Keratinocyte (primary cell): ENCODE data around the gene PIGO. TPM values are rescaled to one million over a fixed set of nuclear protein-coding genes. Genes with fewer than 3 reads are reported as not detected.

ENCODE experiments used
- DNase-seq: peaks from one replicate; pipeline ENCODE4 v3.0.0-alpha.2; 2011; ENCODE audit warnings: low read depth, missing footprints, low spot score
- FAIRE-seq: peaks from 2 replicates; lab custom pipeline; 2011; peaks lifted over from hg19 to GRCh38; lab: Jason Lieb, UNC
- H2AFZ ChIP-seq: 2 replicates; pipeline ENCODE4 v1.6.0; 2012; ENCODE audit warnings: low read length, control low read depth, inconsistent platforms; ENCODE audit not compliant: control insufficient read depth
- H3K27ac ChIP-seq: 2 replicates; pipeline ENCODE4 v1.5.1; 2011; ENCODE audit warnings: low read length; ENCODE audit not compliant: control insufficient read depth, insufficient read depth
- H3K27me3 ChIP-seq: 3 replicates; pipeline ENCODE4 v1.6.0; 2011; ENCODE audit warnings: low read length; ENCODE audit not compliant: control insufficient read depth, insufficient read depth; ENCODE audit errors: extremely low read depth
- H3K36me3 ChIP-seq, 2 experiments: 2 replicates in 1 of 2; 3 replicates in 1 of 2; pipeline ENCODE4 v1.5.1; 2011; ENCODE audit warnings: low read length in 2 of 2, mild to moderate bottlenecking in 1 of 2; ENCODE audit not compliant: control insufficient read depth in 2 of 2, insufficient read depth in 2 of 2; ENCODE audit errors: extremely low read depth in 1 of 2
- H3K4me1 ChIP-seq: 3 replicates; pipeline ENCODE4 v1.5.1; 2011; ENCODE audit warnings: low read length; ENCODE audit not compliant: control insufficient read depth, insufficient read depth; ENCODE audit errors: extremely low read depth
- H3K4me2 ChIP-seq: 3 replicates; pipeline ENCODE4 v1.6.0; 2011; ENCODE audit warnings: low read depth, low read length; ENCODE audit not compliant: control insufficient read depth, insufficient read depth; ENCODE audit errors: extremely low read depth
- H3K4me3 ChIP-seq, 3 experiments: fragments of 200-600 bp in 1 of 3; sonication (generic) in 1 of 3; 2 replicates in 2 of 3; 3 replicates in 1 of 3; pipeline ENCODE4 v1.5.1; 2011 to 2016; ENCODE audit warnings: low read length in 3 of 3, mild to moderate bottlenecking in 3 of 3, control low read depth in 2 of 3, inconsistent platforms in 1 of 3, low read depth in 1 of 3, mixed read lengths in 1 of 3, mixed run types in 1 of 3, moderate library complexity in 1 of 3; ENCODE audit not compliant: control insufficient read depth in 2 of 3, insufficient read depth in 2 of 3; ENCODE audit errors: extremely low read depth in 1 of 3
- H3K79me2 ChIP-seq: 2 replicates; pipeline ENCODE4 v1.6.0; 2012; ENCODE audit warnings: low read length; ENCODE audit not compliant: control insufficient read depth, insufficient read depth
- H3K9ac ChIP-seq: 3 replicates; pipeline ENCODE4 v1.6.0; 2011; ENCODE audit warnings: low read length; ENCODE audit not compliant: control insufficient read depth, insufficient read depth; ENCODE audit errors: extremely low read depth
- H3K9me1 ChIP-seq: 3 replicates; pipeline ENCODE4 v1.6.0; 2011; ENCODE audit warnings: low read length; ENCODE audit not compliant: control insufficient read depth, insufficient read depth; ENCODE audit errors: extremely low read depth
- H3K9me3 ChIP-seq: 2 replicates; pipeline ENCODE4 v1.5.1; 2012; ENCODE audit warnings: low read depth, low read length; ENCODE audit not compliant: control insufficient read depth
- H4K20me1 ChIP-seq: 3 replicates; pipeline ENCODE4 v1.6.0; 2011; ENCODE audit warnings: low read length; ENCODE audit not compliant: control insufficient read depth, insufficient read depth; ENCODE audit errors: extremely low read depth
- EZH2 ChIP-seq: IDR thresholded peaks from one replicate; pipeline ENCODE4 v1.6.1; 2012; ENCODE audit warnings: inconsistent platforms, mild to moderate bottlenecking, low read length, moderate library complexity
- dilution Hi-C: fragments of 300-500 bp; cut with MboI; formaldehyde crosslinking; loops from one replicate; pipeline ENCODE4 v1.7.0; 2020; ENCODE audit warnings: low sequenced_read_pairs; ENCODE audit not compliant: extremely low pct_ligation_motif_present
- polyA plus RNA-seq, 5 experiments: library from polyadenylated mRNA; depleted of rRNA in 3 of 5; stranded (reverse) in 3 of 5; stranded (forward) in 1 of 5; unstranded in 1 of 5; fragments of >200 nt; gene quantifications; 1 replicate in 1 of 5; 2 replicates in 3 of 5; 3 replicates in 1 of 5; pipeline versions ENCODE4 v1.2.1 to v1.2.3, GENCODE V29; 2011 to 2012; ENCODE audit warnings: missing spikeins in 2 of 5, low read depth in 1 of 5, low replicate concordance in 1 of 5
- TF ChIP-seq, protein P1 (sequence below), 3 experiments: IDR thresholded peaks in 1 of 3; conservative IDR thresholded peaks in 1 of 3; optimal IDR thresholded peaks in 1 of 3; 2 replicates in 2 of 3; 3 replicates in 1 of 3; pipeline versions ENCODE3 to v1.5.1; 2011; ENCODE audit warnings: low read length in 3 of 3, mild to moderate bottlenecking in 3 of 3, moderate library complexity in 2 of 3, control low read depth in 1 of 3, inconsistent platforms in 1 of 3; ENCODE audit not compliant: insufficient read depth in 2 of 3; ENCODE audit errors: extremely low read depth in 1 of 3

PIGO gene
- polyA plus RNA-seq, 1 donor (not counting 4 experiments of a cell fraction or from before 2014, with no cell fraction given), result 18.6 TPM

DNA sequence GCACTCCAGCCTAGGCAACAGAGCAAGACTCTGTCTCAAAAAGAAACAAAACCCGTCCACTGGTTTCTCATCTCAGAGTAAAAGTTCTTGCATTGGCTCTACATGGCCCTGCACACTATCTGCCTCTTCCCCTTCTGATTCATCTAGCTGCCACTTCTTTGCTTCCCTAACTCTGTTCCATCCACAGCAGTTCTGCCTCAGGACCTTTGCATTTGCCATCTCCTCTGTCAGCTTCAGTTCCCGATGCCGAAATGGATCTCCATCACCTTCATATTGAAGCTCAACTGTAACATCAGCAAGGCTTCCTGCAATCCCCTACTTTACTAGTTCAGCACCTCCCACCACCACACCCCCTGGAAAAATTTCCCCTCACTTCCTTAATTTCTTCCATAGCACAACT is 1.2 kb upstream of the PIGO start:
- Histone ChIP-seq H3K79me2 (peaks cover 17% of the 10 kb centered on the region), H4K20me1 (no peaks in the 10 kb centered on the region), H3K9me1 (peaks cover 4% of the 10 kb centered on the region), H3K4me2 (no peak overlapping the region), H3K4me1 (peaks cover 20% of the 10 kb centered on the region), H2AFZ (no peak overlapping the region), H3K27me3 (no peaks in the 10 kb centered on the region), H3K9me3 (no peaks in the 10 kb centered on the region), H3K4me3 (no peak overlapping the region), H3K36me3 (peaks cover 25 to 37% of the 10 kb centered on the region in 2 experiments), H3K27ac (no peak overlapping the region), H3K9ac (no peak overlapping the region)
- DNase-seq (no peak), FAIRE-seq (no peak)
- dilution Hi-C loops, result no loop called here
- TF ChIP-seq EZH2, result no peak
- TF ChIP-seq, protein P1, sequence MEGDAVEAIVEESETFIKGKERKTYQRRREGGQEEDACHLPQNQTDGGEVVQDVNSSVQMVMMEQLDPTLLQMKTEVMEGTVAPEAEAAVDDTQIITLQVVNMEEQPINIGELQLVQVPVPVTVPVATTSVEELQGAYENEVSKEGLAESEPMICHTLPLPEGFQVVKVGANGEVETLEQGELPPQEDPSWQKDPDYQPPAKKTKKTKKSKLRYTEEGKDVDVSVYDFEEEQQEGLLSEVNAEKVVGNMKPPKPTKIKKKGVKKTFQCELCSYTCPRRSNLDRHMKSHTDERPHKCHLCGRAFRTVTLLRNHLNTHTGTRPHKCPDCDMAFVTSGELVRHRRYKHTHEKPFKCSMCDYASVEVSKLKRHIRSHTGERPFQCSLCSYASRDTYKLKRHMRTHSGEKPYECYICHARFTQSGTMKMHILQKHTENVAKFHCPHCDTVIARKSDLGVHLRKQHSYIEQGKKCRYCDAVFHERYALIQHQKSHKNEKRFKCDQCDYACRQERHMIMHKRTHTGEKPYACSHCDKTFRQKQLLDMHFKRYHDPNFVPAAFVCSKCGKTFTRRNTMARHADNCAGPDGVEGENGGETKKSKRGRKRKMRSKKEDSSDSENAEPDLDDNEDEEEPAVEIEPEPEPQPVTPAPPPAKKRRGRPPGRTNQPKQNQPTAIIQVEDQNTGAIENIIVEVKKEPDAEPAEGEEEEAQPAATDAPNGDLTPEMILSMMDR (optimal IDR thresholded peaks at IDR 0.05 in 1 of 3, IDR thresholded peaks at IDR 0.05 in 1 of 3, conservative IDR thresholded peaks at IDR 0.05 in 1 of 3; ENCODE audit: extremely low read depth in 1 of 3, insufficient read depth in 2 of 3, low read length in 3 of 3), result no peak

DNA sequence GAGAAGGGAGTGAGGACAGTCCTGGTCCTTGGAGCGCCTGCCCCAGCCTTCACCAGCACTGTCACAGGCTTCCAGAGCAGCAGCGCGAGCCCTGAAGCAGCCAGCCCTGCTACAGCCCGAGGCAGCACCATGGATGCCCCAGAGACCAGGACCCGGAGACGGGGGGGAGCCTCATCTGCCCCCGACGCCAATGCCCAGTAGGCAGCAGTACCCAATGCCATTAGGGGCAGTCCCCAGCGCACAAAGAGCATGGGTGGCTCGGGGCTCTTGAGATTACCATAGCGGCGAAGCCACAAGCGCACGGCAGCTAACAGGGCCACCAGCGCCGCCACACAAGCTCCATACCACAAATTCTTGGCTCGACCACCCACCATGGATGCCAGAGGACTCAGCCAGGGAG is 4.9 kb downstream of the PIGO start:
- H3K9me3 ChIP-seq, result no peaks in the 10 kb centered on the region
- H3K4me2 ChIP-seq, result no peak overlapping the region
- no peaks in the 10 kb centered on the region for H3K27me3 ChIP-seq
- no peak overlapping the region for H2AFZ ChIP-seq
- dilution Hi-C loops, result no loop called here
- no peak overlapping the region for H3K27ac ChIP-seq
- TF ChIP-seq EZH2, result no peak
- TF ChIP-seq, protein P1 (optimal IDR thresholded peaks at IDR 0.05 in 1 of 3, IDR thresholded peaks at IDR 0.05 in 1 of 3, conservative IDR thresholded peaks at IDR 0.05 in 1 of 3; ENCODE audit: extremely low read depth in 1 of 3, insufficient read depth in 2 of 3, low read length in 3 of 3), result no peak
- FAIRE-seq, result no peak
- no peak overlapping the region for H3K4me3 ChIP-seq
- DNase-seq, result no peak
- no peak overlapping the region for H3K9ac ChIP-seq
- peaks cover 32 to 49% of the 10 kb centered on the region in 2 experiments for H3K36me3 ChIP-seq
- peaks cover 4% of the 10 kb centered on the region for H3K9me1 ChIP-seq
- H3K4me1 ChIP-seq, result peaks cover 8% of the 10 kb centered on the region
- H3K79me2 ChIP-seq, result peaks cover 2% of the 10 kb centered on the region
- no peaks in the 10 kb centered on the region for H4K20me1 ChIP-seq
